ENCODE results near the gene ALK.

DNA sequence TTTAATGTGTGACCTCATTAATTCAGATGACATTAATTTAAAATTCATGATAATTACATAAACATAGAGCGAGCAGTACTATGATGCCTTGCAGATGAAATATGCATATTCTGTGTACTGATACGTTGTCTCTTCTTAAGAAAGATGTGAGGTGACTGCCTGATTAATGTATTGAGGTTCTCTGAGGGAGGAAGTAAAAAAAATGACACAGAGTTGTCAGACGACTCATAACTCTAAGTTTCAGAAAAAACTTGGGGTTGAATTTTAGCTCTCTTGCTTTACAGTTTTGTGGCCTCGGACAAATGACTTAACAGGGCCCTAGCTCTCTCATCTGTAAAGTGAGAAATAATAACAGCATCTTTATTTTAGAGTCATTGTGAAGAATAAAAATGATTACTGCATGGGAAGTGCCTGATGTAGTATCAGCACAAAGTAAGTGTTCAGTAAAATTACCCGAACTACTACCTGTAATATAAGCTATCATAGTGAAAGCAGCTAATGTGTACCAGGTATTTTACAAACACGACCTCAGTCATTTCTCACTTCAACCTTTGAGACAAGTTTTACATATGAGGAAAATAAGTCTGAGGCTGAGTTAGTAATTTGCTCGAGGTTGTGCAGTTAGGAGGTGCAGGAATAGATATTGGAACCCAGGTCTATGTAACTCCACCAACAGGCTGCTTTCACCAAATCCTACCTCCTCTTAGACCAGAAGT lies 65.3 kb downstream of the ALK start:
- TF ChIP-seq, protein P1, sequence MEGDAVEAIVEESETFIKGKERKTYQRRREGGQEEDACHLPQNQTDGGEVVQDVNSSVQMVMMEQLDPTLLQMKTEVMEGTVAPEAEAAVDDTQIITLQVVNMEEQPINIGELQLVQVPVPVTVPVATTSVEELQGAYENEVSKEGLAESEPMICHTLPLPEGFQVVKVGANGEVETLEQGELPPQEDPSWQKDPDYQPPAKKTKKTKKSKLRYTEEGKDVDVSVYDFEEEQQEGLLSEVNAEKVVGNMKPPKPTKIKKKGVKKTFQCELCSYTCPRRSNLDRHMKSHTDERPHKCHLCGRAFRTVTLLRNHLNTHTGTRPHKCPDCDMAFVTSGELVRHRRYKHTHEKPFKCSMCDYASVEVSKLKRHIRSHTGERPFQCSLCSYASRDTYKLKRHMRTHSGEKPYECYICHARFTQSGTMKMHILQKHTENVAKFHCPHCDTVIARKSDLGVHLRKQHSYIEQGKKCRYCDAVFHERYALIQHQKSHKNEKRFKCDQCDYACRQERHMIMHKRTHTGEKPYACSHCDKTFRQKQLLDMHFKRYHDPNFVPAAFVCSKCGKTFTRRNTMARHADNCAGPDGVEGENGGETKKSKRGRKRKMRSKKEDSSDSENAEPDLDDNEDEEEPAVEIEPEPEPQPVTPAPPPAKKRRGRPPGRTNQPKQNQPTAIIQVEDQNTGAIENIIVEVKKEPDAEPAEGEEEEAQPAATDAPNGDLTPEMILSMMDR (conservative IDR thresholded peaks at IDR 0.05; ENCODE audit: low read depth in 2 of 2) = no peak
- TF ChIP-seq POLR2AphosphoS5 (IDR thresholded peaks at IDR 0.05; ENCODE audit: low read depth) (no peak), EZH2 (IDR thresholded peaks at IDR 0.05; ENCODE audit: low read depth, unreplicated experiment) (no peak), JUNB (IDR thresholded peaks at IDR 0.05; ENCODE audit: unreplicated experiment) (no peak), EZH2phosphoT487 (IDR thresholded peaks at IDR 0.05; ENCODE audit: unreplicated experiment) (no peak), ZNF114 (CRISPR knock-in tag; IDR thresholded peaks at IDR 0.05) (no peak)
- TF ChIP-seq, protein P2, sequence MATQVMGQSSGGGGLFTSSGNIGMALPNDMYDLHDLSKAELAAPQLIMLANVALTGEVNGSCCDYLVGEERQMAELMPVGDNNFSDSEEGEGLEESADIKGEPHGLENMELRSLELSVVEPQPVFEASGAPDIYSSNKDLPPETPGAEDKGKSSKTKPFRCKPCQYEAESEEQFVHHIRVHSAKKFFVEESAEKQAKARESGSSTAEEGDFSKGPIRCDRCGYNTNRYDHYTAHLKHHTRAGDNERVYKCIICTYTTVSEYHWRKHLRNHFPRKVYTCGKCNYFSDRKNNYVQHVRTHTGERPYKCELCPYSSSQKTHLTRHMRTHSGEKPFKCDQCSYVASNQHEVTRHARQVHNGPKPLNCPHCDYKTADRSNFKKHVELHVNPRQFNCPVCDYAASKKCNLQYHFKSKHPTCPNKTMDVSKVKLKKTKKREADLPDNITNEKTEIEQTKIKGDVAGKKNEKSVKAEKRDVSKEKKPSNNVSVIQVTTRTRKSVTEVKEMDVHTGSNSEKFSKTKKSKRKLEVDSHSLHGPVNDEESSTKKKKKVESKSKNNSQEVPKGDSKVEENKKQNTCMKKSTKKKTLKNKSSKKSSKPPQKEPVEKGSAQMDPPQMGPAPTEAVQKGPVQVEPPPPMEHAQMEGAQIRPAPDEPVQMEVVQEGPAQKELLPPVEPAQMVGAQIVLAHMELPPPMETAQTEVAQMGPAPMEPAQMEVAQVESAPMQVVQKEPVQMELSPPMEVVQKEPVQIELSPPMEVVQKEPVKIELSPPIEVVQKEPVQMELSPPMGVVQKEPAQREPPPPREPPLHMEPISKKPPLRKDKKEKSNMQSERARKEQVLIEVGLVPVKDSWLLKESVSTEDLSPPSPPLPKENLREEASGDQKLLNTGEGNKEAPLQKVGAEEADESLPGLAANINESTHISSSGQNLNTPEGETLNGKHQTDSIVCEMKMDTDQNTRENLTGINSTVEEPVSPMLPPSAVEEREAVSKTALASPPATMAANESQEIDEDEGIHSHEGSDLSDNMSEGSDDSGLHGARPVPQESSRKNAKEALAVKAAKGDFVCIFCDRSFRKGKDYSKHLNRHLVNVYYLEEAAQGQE (IDR thresholded peaks at IDR 0.05; ENCODE audit: unreplicated experiment) = no peak
- TF ChIP-seq, protein P3, sequence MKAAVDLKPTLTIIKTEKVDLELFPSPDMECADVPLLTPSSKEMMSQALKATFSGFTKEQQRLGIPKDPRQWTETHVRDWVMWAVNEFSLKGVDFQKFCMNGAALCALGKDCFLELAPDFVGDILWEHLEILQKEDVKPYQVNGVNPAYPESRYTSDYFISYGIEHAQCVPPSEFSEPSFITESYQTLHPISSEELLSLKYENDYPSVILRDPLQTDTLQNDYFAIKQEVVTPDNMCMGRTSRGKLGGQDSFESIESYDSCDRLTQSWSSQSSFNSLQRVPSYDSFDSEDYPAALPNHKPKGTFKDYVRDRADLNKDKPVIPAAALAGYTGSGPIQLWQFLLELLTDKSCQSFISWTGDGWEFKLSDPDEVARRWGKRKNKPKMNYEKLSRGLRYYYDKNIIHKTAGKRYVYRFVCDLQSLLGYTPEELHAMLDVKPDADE (IDR thresholded peaks at IDR 0.05) = no peak
